Activated T-cell treated with anti-CD3 and anti-CD28 coated beads for 1 hour (primary cell): ENCODE measurements around the gene IPO13.
A peak's percentile ranks its signal among the peaks of the same experiment; 100 is the strongest.

Experiments
- DNase-seq: peaks from one replicate; pipeline ENCODE4 v3.0.0-alpha.2; 2020; ENCODE audit warnings: low read depth

Gene IPO13

GRCh38 chr1:43946236-43947060, at the start of gene IPO13:
TSS of gene IPO13 (plus strand) at chr1:43946950. CDS start at chr1:43947601, 651 bp downstream.
- peak; percentile 90 for DNase-seq

GRCh38 chr1:43898981-43899380, 47.8 kb upstream of the IPO13 start:
- no peak for DNase-seq

GRCh38 chr1:43900386-43900785, 46.4 kb upstream of the IPO13 start:
- DNase-seq, result no peak

- no peak for DNase-seq
Measured at GRCh38 chr1:43901196-43901961, 45.4 kb upstream of the IPO13 start.

- DNase-seq, result no peak
Measured at GRCh38 chr1:43902058-43902831, 44.5 kb upstream of the IPO13 start.

- no peak for DNase-seq
Measured at GRCh38 chr1:43904660-43905551, 41.8 kb upstream of the IPO13 start.

- no peak for DNase-seq
Measured at GRCh38 chr1:43908226-43908625, 38.5 kb upstream of the IPO13 start.

GRCh38 chr1:43908858-43909257, 37.9 kb upstream of the IPO13 start:
- no peak for DNase-seq

GRCh38 chr1:43910343-43910742, 36.4 kb upstream of the IPO13 start:
- no peak for DNase-seq

- no peak for DNase-seq
Measured at GRCh38 chr1:43912607-43913006, 34.1 kb upstream of the IPO13 start.

GRCh38 chr1:43913051-43913501, 33.7 kb upstream of the IPO13 start:
- DNase-seq, result no peak

- no peak for DNase-seq
Measured at GRCh38 chr1:43913666-43914360, 32.9 kb upstream of the IPO13 start.

GRCh38 chr1:43914576-43915525, 31.9 kb upstream of the IPO13 start:
- no peak for DNase-seq

- DNase-seq, result no peak
Measured at GRCh38 chr1:43919906-43920305, 26.8 kb upstream of the IPO13 start.

GRCh38 chr1:43921022-43921421, 25.7 kb upstream of the IPO13 start:
- no peak for DNase-seq

GRCh38 chr1:43924516-43924915, 22.2 kb upstream of the IPO13 start:
- DNase-seq, result no peak

GRCh38 chr1:43925846-43926245, 20.9 kb upstream of the IPO13 start:
- no peak for DNase-seq

- DNase-seq, result no peak
Measured at GRCh38 chr1:43930168-43930948, 16.4 kb upstream of the IPO13 start.

- no peak for DNase-seq
Measured at GRCh38 chr1:43930949-43931275, 15.8 kb upstream of the IPO13 start.
